GM20000 (cell line): ENCODE data around the gene CTNND1.

Source experiments
- DNase-seq: peaks from one replicate; pipeline ENCODE4 v3.0.0; 2012; ENCODE audit warnings: low spot score
- TF ChIP-seq, protein P1 (sequence below): IDR thresholded peaks from 2 replicates; pipeline ENCODE4 v1.5.1; 2012; ENCODE audit warnings: mild to moderate bottlenecking, control low read depth; ENCODE audit errors: extremely low read depth, missing control alignments

The CTNND1 gene

DNA sequence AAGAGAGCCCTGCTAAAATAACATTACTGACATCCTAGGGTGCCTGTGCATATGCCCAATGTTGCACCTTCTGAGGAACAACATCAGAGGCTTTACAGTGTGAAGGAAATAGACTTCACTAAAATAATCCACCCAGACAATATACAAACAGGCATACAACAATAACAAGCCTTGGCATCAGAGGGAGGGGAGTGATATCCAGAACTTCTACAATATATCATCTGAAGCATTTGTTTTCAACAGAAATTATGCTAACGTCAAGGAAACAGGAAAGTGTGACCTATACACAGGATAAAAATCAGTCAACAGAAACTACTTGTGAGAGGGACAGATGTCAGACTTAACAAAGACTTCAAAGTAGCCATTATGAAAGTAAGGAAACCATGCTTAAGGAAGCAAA is 81.3 kb downstream of the CTNND1 start:
- DNase-seq, result no peak
- TF ChIP-seq, protein P1, sequence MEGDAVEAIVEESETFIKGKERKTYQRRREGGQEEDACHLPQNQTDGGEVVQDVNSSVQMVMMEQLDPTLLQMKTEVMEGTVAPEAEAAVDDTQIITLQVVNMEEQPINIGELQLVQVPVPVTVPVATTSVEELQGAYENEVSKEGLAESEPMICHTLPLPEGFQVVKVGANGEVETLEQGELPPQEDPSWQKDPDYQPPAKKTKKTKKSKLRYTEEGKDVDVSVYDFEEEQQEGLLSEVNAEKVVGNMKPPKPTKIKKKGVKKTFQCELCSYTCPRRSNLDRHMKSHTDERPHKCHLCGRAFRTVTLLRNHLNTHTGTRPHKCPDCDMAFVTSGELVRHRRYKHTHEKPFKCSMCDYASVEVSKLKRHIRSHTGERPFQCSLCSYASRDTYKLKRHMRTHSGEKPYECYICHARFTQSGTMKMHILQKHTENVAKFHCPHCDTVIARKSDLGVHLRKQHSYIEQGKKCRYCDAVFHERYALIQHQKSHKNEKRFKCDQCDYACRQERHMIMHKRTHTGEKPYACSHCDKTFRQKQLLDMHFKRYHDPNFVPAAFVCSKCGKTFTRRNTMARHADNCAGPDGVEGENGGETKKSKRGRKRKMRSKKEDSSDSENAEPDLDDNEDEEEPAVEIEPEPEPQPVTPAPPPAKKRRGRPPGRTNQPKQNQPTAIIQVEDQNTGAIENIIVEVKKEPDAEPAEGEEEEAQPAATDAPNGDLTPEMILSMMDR, result no peak

DNA sequence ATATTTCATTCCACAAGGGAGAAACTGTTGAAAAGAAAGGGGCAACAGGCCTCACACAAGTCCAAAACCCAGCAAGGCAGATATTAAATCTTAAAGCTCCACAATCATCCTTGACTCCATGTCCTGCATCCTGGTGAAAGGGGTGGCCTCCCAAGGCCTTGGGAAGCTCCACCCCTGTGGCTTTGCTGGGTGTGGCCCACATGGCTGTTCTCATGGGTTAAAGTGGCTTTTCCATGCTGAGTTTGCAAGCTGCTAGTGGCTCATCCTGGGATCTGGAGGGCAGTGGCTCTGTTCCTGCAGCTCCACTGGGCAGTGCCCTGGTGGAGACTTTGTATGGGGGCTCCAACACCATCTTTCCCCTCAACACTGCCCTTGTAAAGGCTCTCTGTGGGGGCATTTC is 106.4 kb downstream of the CTNND1 start:
- no peak for DNase-seq
- TF ChIP-seq, protein P1, result no peak

DNA sequence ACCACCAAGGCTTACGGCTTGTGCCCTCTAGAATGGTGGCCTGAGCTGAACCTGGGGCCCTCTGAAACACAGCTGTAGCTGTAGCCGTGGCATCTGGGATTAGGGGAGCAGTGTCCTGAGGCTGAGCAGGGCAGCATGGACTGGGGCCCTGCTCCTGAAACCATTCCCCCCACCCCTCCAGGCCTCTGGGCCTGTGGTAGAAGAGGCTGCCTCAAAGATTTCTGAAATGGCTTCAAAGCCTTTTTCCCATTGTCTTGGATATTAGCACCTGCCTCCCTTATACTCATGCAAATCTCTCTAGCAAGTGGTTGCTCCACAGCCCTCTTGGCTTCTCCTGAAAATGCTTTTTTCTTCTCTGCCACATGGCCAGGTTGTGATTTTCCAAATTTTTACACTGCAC is 106.9 kb downstream of the CTNND1 start:
- TF ChIP-seq, protein P1, result no peak
- no peak for DNase-seq
